ENCODE data around the gene SND1. TPM values are rescaled to one million over a fixed set of nuclear protein-coding genes. Genes with fewer than 3 reads are reported as not detected.
A peak's percentile ranks its signal among the peaks of the same experiment; 100 is the strongest.

The SND1 gene
- total and polyA plus RNA-seq, 5 donors from 2014 or later = 84.4 to 121 (median 86.9) TPM

GRCh38 chr7:127996253-127997071 lies 344.5 kb downstream of the SND1 start:
- H3K36me3 Mint-ChIP-seq = peaks cover 57% of the 10 kb centered on the region
- Histone ChIP-seq H3K4me1 (ENCODE audit: control insufficient read depth, insufficient read depth, low read length, poor library complexity, severe bottlenecking) (no peaks in the 10 kb centered on the region), H3K27me3 (ENCODE audit: control insufficient read depth, insufficient read depth, low read length) (no peaks in the 10 kb centered on the region), H3K9me3 (ENCODE audit: control insufficient read depth in 2 of 2, low read length in 2 of 2) (no peaks in the 10 kb centered on the region), H3K27ac (ENCODE audit: insufficient read depth, low read length, poor library complexity, severe bottlenecking) (no peak overlapping the region), H3K36me3 (ENCODE audit: control insufficient read depth, insufficient read depth, low read length) (peaks cover 26% of the 10 kb centered on the region), H3K4me3 (ENCODE audit: low read depth, low read length) (no peak overlapping the region)
- peaks cover 0 to 5% (median 0%) of the 10 kb centered on the region in 4 donors for H3K4me1 Mint-ChIP-seq
- no peaks in the 10 kb centered on the region for H3K9me3 Mint-ChIP-seq
- ATAC-seq (ENCODE audit: low read depth in 2 of 2) (no peak), DNase-seq (no peak)
- H3K27me3 Mint-ChIP-seq = no peaks in the 10 kb centered on the region
- no peak overlapping the region for H3K4me3 Mint-ChIP-seq
- no peak overlapping the region for H3K27ac Mint-ChIP-seq

- Mint-ChIP-seq H3K4me3 (no peak overlapping the region), H3K27me3 (no peaks in the 10 kb centered on the region), H3K27ac (peak overlapping the region in 1 of 3 donors; percentile 88), H3K36me3 (peaks cover 48% of the 10 kb centered on the region), H3K4me1 (peaks cover 0 to 5% (median 0%) of the 10 kb centered on the region in 4 donors), H3K9me3 (no peaks in the 10 kb centered on the region)
- no peak for ATAC-seq (ENCODE audit: low read depth in 2 of 2)
- DNase-seq = no peak
- H3K27me3 ChIP-seq (ENCODE audit: control insufficient read depth, insufficient read depth, low read length) = no peaks in the 10 kb centered on the region
- H3K4me3 ChIP-seq (ENCODE audit: low read depth, low read length) = no peak overlapping the region
- H3K27ac ChIP-seq (ENCODE audit: insufficient read depth, low read length, poor library complexity, severe bottlenecking) = no peak overlapping the region
- no peaks in the 10 kb centered on the region for H3K4me1 ChIP-seq (ENCODE audit: control insufficient read depth, insufficient read depth, low read length, poor library complexity, severe bottlenecking)
- H3K9me3 ChIP-seq (ENCODE audit: control insufficient read depth in 2 of 2, low read length in 2 of 2) = no peaks in the 10 kb centered on the region
- H3K36me3 ChIP-seq (ENCODE audit: control insufficient read depth, insufficient read depth, low read length) = peaks cover 21% of the 10 kb centered on the region
These were observed 345.4 kb downstream of the SND1 start for GRCh38 chr7:127997226-127997922.

GRCh38 chr7:127998671-127999070 lies 346.7 kb downstream of the SND1 start:
- ATAC-seq (ENCODE audit: low read depth in 2 of 2) (no peak), DNase-seq (no peak)
- Mint-ChIP-seq H3K9me3 (no peaks in the 10 kb centered on the region), H3K36me3 (peaks cover 38% of the 10 kb centered on the region), H3K4me3 (no peak overlapping the region), H3K4me1 (peaks cover 0 to 16% (median 6%) of the 10 kb centered on the region in 4 donors), H3K27ac (no peak overlapping the region), H3K27me3 (no peaks in the 10 kb centered on the region)
- Histone ChIP-seq H3K9me3 (ENCODE audit: control insufficient read depth in 2 of 2, low read length in 2 of 2) (no peaks in the 10 kb centered on the region), H3K27ac (ENCODE audit: insufficient read depth, low read length, poor library complexity, severe bottlenecking) (no peak overlapping the region), H3K4me1 (ENCODE audit: control insufficient read depth, insufficient read depth, low read length, poor library complexity, severe bottlenecking) (peaks cover 3% of the 10 kb centered on the region), H3K36me3 (ENCODE audit: control insufficient read depth, insufficient read depth, low read length) (peaks cover 12% of the 10 kb centered on the region), H3K27me3 (ENCODE audit: control insufficient read depth, insufficient read depth, low read length) (no peaks in the 10 kb centered on the region), H3K4me3 (ENCODE audit: low read depth, low read length) (no peak overlapping the region)

- H3K36me3 Mint-ChIP-seq = peaks cover 28% of the 10 kb centered on the region
- H3K27ac Mint-ChIP-seq = no peak overlapping the region
- H3K9me3 Mint-ChIP-seq = no peaks in the 10 kb centered on the region
- ATAC-seq (ENCODE audit: low read depth in 2 of 2) = no peak
- Histone ChIP-seq H3K27ac (ENCODE audit: insufficient read depth, low read length, poor library complexity, severe bottlenecking) (no peak overlapping the region), H3K4me3 (ENCODE audit: low read depth, low read length) (no peak overlapping the region), H3K9me3 (ENCODE audit: control insufficient read depth in 2 of 2, low read length in 2 of 2) (no peaks in the 10 kb centered on the region), H3K36me3 (ENCODE audit: control insufficient read depth, insufficient read depth, low read length) (peaks cover 4% of the 10 kb centered on the region), H3K27me3 (ENCODE audit: control insufficient read depth, insufficient read depth, low read length) (no peaks in the 10 kb centered on the region), H3K4me1 (ENCODE audit: control insufficient read depth, insufficient read depth, low read length, poor library complexity, severe bottlenecking) (peaks cover 10% of the 10 kb centered on the region)
- peaks cover 0 to 25% (median 15%) of the 10 kb centered on the region in 4 donors for H3K4me1 Mint-ChIP-seq
- no peak for DNase-seq
- H3K4me3 Mint-ChIP-seq = no peak overlapping the region
- no peaks in the 10 kb centered on the region for H3K27me3 Mint-ChIP-seq
These were observed 348.1 kb downstream of the SND1 start for GRCh38 chr7:128000048-128000447.

- no peak overlapping the region for H3K27ac Mint-ChIP-seq
- H3K27me3 Mint-ChIP-seq = no peaks in the 10 kb centered on the region
- peaks cover 10% of the 10 kb centered on the region for H3K4me1 ChIP-seq (ENCODE audit: control insufficient read depth, insufficient read depth, low read length, poor library complexity, severe bottlenecking)
- no peaks in the 10 kb centered on the region for H3K9me3 ChIP-seq (ENCODE audit: control insufficient read depth in 2 of 2, low read length in 2 of 2)
- peaks cover 4% of the 10 kb centered on the region for H3K36me3 ChIP-seq (ENCODE audit: control insufficient read depth, insufficient read depth, low read length)
- no peak overlapping the region for H3K4me3 Mint-ChIP-seq
- no peaks in the 10 kb centered on the region for H3K27me3 ChIP-seq (ENCODE audit: control insufficient read depth, insufficient read depth, low read length)
- peaks cover 26% of the 10 kb centered on the region for H3K36me3 Mint-ChIP-seq
- DNase-seq (no peak), ATAC-seq (ENCODE audit: low read depth in 2 of 2) (no peak)
- no peaks in the 10 kb centered on the region for H3K9me3 Mint-ChIP-seq
- peaks cover 0 to 25% (median 15%) of the 10 kb centered on the region in 4 donors for H3K4me1 Mint-ChIP-seq
- H3K27ac ChIP-seq (ENCODE audit: insufficient read depth, low read length, poor library complexity, severe bottlenecking) = no peak overlapping the region
- no peak overlapping the region for H3K4me3 ChIP-seq (ENCODE audit: low read depth, low read length)
These were observed 348.9 kb downstream of the SND1 start for GRCh38 chr7:128000854-128001265.

GRCh38 chr7:128003167-128003566 lies 351.2 kb downstream of the SND1 start:
- Histone ChIP-seq H3K4me1 (ENCODE audit: control insufficient read depth, insufficient read depth, low read length, poor library complexity, severe bottlenecking) (peaks cover 10% of the 10 kb centered on the region), H3K9me3 (ENCODE audit: control insufficient read depth in 2 of 2, low read length in 2 of 2) (no peaks in the 10 kb centered on the region), H3K36me3 (ENCODE audit: control insufficient read depth, insufficient read depth, low read length) (peaks cover 7% of the 10 kb centered on the region), H3K27me3 (ENCODE audit: control insufficient read depth, insufficient read depth, low read length) (no peaks in the 10 kb centered on the region), H3K4me3 (ENCODE audit: low read depth, low read length) (no peak overlapping the region), H3K27ac (ENCODE audit: insufficient read depth, low read length, poor library complexity, severe bottlenecking) (no peak overlapping the region)
- ATAC-seq (ENCODE audit: low read depth in 2 of 2) (no peak), DNase-seq (no peak)
- peaks cover 18% of the 10 kb centered on the region for H3K36me3 Mint-ChIP-seq
- H3K27me3 Mint-ChIP-seq = no peaks in the 10 kb centered on the region
- H3K27ac Mint-ChIP-seq = no peak overlapping the region
- no peaks in the 10 kb centered on the region for H3K9me3 Mint-ChIP-seq
- H3K4me3 Mint-ChIP-seq = peak overlapping the region in 1 of 4 donors; percentile 11
- peaks cover 0 to 25% (median 15%) of the 10 kb centered on the region in 4 donors for H3K4me1 Mint-ChIP-seq

- no peak overlapping the region for H3K4me3 ChIP-seq (ENCODE audit: low read depth, low read length)
- H3K9me3 ChIP-seq (ENCODE audit: control insufficient read depth in 2 of 2, low read length in 2 of 2) = no peaks in the 10 kb centered on the region
- H3K27me3 ChIP-seq (ENCODE audit: control insufficient read depth, insufficient read depth, low read length) = no peaks in the 10 kb centered on the region
- no peak for ATAC-seq (ENCODE audit: low read depth in 2 of 2)
- DNase-seq = peak in 1 of 3 donors; percentile 46
- Mint-ChIP-seq H3K4me3 (peak overlapping the region in 1 of 4 donors; percentile 11), H3K27me3 (no peaks in the 10 kb centered on the region), H3K4me1 (peaks cover 0 to 25% (median 15%) of the 10 kb centered on the region in 4 donors), H3K9me3 (no peaks in the 10 kb centered on the region), H3K27ac (peak overlapping the region in 1 of 3 donors; percentile 71), H3K36me3 (peaks cover 14% of the 10 kb centered on the region)
- no peak overlapping the region for H3K27ac ChIP-seq (ENCODE audit: insufficient read depth, low read length, poor library complexity, severe bottlenecking)
- peaks cover 7% of the 10 kb centered on the region for H3K36me3 ChIP-seq (ENCODE audit: control insufficient read depth, insufficient read depth, low read length)
- H3K4me1 ChIP-seq (ENCODE audit: control insufficient read depth, insufficient read depth, low read length, poor library complexity, severe bottlenecking) = peaks cover 10% of the 10 kb centered on the region
These were observed 351.8 kb downstream of the SND1 start for GRCh38 chr7:128003787-128004186.
